ENCODE measurements around the gene TMEM212.

TMEM212 gene

DNA sequence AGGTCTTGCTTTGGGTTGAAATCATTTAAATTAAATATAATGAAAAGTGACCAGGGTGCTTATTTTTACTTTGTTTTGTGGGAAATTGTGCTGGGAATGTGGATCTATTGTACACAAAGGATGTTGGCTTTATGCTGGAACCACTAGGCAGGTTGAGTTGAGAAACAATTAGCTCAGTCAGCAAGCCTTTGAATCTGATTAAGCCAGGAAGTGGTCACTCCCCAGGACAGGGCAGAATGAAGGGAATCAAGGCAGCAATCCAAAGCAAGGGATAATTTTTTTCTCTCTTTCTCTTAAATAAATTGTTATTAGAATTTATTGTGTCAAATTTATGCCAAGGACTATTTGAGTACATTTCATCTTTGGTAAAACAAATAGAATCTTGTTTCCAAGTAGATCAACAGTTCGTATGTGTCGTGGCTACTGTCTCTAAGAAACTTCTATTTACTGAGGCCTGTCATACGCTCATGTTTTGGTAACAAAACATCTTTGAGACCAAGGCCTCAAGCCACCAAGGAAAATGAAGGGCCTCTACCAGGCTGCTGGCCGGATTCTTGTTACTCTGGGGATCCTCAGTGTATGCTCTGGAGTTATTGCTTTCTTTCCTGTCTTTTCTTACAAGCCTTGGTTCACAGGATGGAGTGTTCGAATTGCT, at the start of gene TMEM212:
TSS of gene TMEM212 (plus strand) at position 486 of the 655 bp plus-strand sequence. CDS start at position 521, 35 bp downstream.
- peak; percentile 76 to 79 for DNase-seq (ENCODE audit: low read depth in 2 of 2)
- no peak within 1 kb of the TSS for H3K4me3 ChIP-seq (replicated peaks in 1 of 2; ENCODE audit: low read depth in 2 of 2, low read length in 2 of 2)
- TF ChIP-seq, protein P1, sequence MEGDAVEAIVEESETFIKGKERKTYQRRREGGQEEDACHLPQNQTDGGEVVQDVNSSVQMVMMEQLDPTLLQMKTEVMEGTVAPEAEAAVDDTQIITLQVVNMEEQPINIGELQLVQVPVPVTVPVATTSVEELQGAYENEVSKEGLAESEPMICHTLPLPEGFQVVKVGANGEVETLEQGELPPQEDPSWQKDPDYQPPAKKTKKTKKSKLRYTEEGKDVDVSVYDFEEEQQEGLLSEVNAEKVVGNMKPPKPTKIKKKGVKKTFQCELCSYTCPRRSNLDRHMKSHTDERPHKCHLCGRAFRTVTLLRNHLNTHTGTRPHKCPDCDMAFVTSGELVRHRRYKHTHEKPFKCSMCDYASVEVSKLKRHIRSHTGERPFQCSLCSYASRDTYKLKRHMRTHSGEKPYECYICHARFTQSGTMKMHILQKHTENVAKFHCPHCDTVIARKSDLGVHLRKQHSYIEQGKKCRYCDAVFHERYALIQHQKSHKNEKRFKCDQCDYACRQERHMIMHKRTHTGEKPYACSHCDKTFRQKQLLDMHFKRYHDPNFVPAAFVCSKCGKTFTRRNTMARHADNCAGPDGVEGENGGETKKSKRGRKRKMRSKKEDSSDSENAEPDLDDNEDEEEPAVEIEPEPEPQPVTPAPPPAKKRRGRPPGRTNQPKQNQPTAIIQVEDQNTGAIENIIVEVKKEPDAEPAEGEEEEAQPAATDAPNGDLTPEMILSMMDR (IDR thresholded peaks at IDR 0.05; ENCODE audit: low read depth, low read length): no peak

DNA sequence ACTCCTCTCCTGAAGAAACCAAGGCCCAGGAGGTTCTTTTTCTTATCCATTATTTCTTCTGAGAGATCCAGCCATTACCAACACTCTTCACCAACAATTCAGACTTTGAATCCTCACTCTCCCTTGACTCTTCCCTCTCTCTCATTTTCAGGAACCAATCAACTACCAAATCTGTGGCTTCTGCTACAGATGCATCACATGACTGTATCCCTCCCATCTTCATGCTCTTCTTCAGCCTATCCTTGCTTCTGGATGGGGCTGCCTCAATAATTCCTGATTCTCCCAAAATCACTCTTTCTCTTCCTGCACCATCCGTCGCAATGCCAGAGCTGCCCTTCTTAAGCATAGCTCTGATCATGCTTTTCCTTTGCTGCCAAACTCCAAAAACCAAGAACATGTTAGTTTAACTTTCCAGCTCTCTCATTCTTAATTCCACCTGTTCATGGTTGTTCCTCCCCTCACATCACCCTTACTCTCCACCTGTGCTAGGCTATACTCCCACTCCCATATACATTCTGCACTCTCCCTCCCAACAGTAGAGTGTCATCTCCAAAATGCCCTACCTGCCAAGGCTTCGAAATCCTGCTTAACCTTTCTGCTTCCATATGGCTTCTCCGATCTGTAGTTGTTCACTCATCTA, 46.4 kb upstream of the TMEM212 start:
- H3K4me3 ChIP-seq (replicated peaks in 1 of 2; ENCODE audit: low read depth in 2 of 2, low read length in 2 of 2): no peak overlapping the region
- no peak for DNase-seq (ENCODE audit: low read depth in 2 of 2)
- TF ChIP-seq, protein P1 (IDR thresholded peaks at IDR 0.05; ENCODE audit: low read depth, low read length): no peak

DNA sequence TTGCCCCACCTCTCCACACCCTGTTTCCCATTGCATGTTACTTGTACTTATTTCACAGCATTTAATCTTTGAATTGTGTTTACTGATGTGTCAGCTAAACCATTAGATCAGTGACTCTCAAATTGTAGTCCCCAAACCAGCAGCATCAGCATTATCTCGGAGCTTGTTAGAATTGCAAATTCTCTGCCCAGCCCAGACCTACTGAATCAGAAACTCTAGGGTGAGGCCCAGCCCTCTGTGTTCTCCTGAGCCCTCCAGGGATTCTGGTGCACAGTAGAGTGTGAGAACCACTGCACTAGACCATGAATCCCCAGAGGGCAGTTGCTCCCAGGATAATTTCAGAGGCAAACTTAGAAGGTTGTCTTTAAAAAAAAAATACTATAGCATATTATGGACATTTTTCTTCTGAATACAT, 45.9 kb upstream of the TMEM212 start:
- H3K4me3 ChIP-seq (replicated peaks in 1 of 2; ENCODE audit: low read depth in 2 of 2, low read length in 2 of 2): no peak overlapping the region
- TF ChIP-seq, protein P1 (IDR thresholded peaks at IDR 0.05; ENCODE audit: low read depth, low read length): no peak
- DNase-seq (ENCODE audit: low read depth in 2 of 2): peak in 1 of 2 donors; percentile 74

DNA sequence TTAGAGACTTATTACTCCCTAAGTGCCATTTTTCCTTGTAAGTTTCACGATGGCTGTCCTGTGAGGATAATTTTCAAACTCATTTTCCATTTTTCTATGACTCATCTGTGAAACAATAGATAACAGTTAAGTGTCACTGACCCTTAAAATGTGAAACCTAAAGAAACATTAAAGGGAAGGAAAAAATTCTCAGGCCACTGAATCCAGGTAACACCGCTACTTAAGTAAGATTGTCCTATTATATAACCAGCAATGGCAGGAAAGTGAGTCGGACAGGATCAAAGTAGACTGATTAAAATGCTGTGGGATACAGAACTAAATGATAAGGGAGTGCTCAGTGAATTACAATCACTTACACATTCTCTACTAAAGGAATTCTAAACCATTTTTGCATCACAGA, 45.3 kb upstream of the TMEM212 start:
- DNase-seq (ENCODE audit: low read depth in 2 of 2): no peak
- no peak overlapping the region for H3K4me3 ChIP-seq (replicated peaks in 1 of 2; ENCODE audit: low read depth in 2 of 2, low read length in 2 of 2)
- TF ChIP-seq, protein P1 (IDR thresholded peaks at IDR 0.05; ENCODE audit: low read depth, low read length): no peak

GRCh38 chr3:171799501-171799900, 43.6 kb upstream of the TMEM212 start:
- no peak for DNase-seq (ENCODE audit: low read depth in 2 of 2)
- TF ChIP-seq, protein P1 (IDR thresholded peaks at IDR 0.05; ENCODE audit: low read depth, low read length): no peak

GRCh38 chr3:171801738-171802589, 41.2 kb upstream of the TMEM212 start:
- H3K4me3 ChIP-seq (replicated peaks in 1 of 2; ENCODE audit: low read depth in 2 of 2, low read length in 2 of 2): no peak overlapping the region
- peak; percentile 95 to 99 for DNase-seq (ENCODE audit: low read depth in 2 of 2)
- TF ChIP-seq, protein P1 (IDR thresholded peaks at IDR 0.05; ENCODE audit: low read depth, low read length): no peak

More at GRCh38 chr3:171799501-171799900, 43.6 kb upstream of the TMEM212 start:
- no peak overlapping the region for H3K4me3 ChIP-seq (replicated peaks in 1 of 2; ENCODE audit: low read depth in 2 of 2, low read length in 2 of 2)
